WTC11 (cell line): ENCODE results near the gene SIPA1L3. TPM values are rescaled to one million over a fixed set of nuclear protein-coding genes. Genes with fewer than 3 reads are reported as not detected.
"Not testable (repeated sequence)": the region's sequence is repeated elsewhere in the genome, so short reads cannot be mapped to it uniquely, and the experiment has no call there.

ENCODE experiments used
- ATAC-seq: fragments of 200-7000 bp; cut with Tn5 transposase; 2 replicates; pipeline ENCODE4 v1.10.0; 2021; ENCODE audit warnings: mild to moderate bottlenecking, moderate library complexity
- CTCF ChIA-PET: fragments of 300-600 bp; sonication (Branson Sonifier 250); formaldehyde crosslinking; loops from one replicate; lab custom pipeline; 2021; ENCODE audit warnings: antibody characterized with exemption; lab: Charles Lee
- POLR2A ChIA-PET: fragments of 350-600 bp; sonication (Branson Sonifier 250); formaldehyde crosslinking; loops from one replicate; lab custom pipeline; 2021; ENCODE audit warnings: antibody characterized with exemption; lab: Charles Lee
- DNase-seq: peaks from one replicate; pipeline ENCODE4 v3.0.0; 2021; ENCODE audit warnings: low spot score
- H3K27ac Mint-ChIP-seq: 2 replicates; pipeline ENCODE4 v1.8.0; 2021; ENCODE audit warnings: mixed read lengths
- H3K27me3 Mint-ChIP-seq: 2 replicates; pipeline ENCODE4 v1.8.0; 2021; ENCODE audit warnings: low read depth, mild to moderate bottlenecking, moderate library complexity, mixed read lengths
- H3K36me3 Mint-ChIP-seq: 2 replicates; pipeline ENCODE4 v1.8.0; 2021; ENCODE audit warnings: mixed read lengths
- H3K4me1 Mint-ChIP-seq: 2 replicates; pipeline ENCODE4 v1.8.0; 2022; ENCODE audit warnings: mixed read lengths
- H3K4me3 Mint-ChIP-seq: 2 replicates; pipeline ENCODE4 v1.8.0; 2021; ENCODE audit warnings: mild to moderate bottlenecking, moderate library complexity, mixed read lengths
- H3K9me3 Mint-ChIP-seq: 2 replicates; pipeline ENCODE4 v1.8.0; 2021; ENCODE audit warnings: mixed read lengths
- CBFB ChIP-seq: sonication (generic); formaldehyde crosslinking; IDR thresholded peaks from 2 replicates; pipeline ENCODE4 v1.8.1; 2022; ENCODE audit warnings: mild to moderate bottlenecking, low read depth, missing genetic modification reagents
- MAX ChIP-seq: sonication (generic); formaldehyde crosslinking; IDR thresholded peaks from 2 replicates; pipeline ENCODE4 v1.8.0; 2022; ENCODE audit warnings: mild to moderate bottlenecking, missing genetic modification reagents
- NFYB ChIP-seq: sonication (generic); formaldehyde crosslinking; conservative IDR thresholded peaks from 2 replicates; pipeline ENCODE4 v1.8.0; 2022; ENCODE audit warnings: low read depth, missing genetic modification reagents
- OVOL2 ChIP-seq: fragments of 250-450 bp; sonication (Bioruptor Pico); IDR thresholded peaks from 2 replicates; pipeline ENCODE4 v1.9.0; 2021; ENCODE audit warnings: mild to moderate bottlenecking, borderline replicate concordance
- STAT6 ChIP-seq: sonication (generic); formaldehyde crosslinking; conservative IDR thresholded peaks from 2 replicates; pipeline ENCODE4 v1.8.1; 2023; ENCODE audit warnings: mild to moderate bottlenecking, low read depth, missing genetic modification reagents, moderate library complexity
- total RNA-seq: library from RNA; stranded (reverse); gene quantifications from 3 replicates; pipeline ENCODE4 v1.2.3, GENCODE V29; 2021
- TF ChIP-seq, protein P1 (sequence below): sonication (generic); formaldehyde crosslinking; IDR thresholded peaks from 2 replicates; pipeline ENCODE4 v1.8.1; 2023; ENCODE audit warnings: mild to moderate bottlenecking, missing genetic modification reagents, moderate library complexity
- TF ChIP-seq, protein P2 (sequence below): fragments of 200-600 bp; IDR thresholded peaks from 2 replicates; pipeline ENCODE4 v1.8.0; 2022; ENCODE audit warnings: antibody characterized with exemption

SIPA1L3 gene
- total RNA-seq, 1 experiment from 2014 or later = 41.5 TPM

DNA sequence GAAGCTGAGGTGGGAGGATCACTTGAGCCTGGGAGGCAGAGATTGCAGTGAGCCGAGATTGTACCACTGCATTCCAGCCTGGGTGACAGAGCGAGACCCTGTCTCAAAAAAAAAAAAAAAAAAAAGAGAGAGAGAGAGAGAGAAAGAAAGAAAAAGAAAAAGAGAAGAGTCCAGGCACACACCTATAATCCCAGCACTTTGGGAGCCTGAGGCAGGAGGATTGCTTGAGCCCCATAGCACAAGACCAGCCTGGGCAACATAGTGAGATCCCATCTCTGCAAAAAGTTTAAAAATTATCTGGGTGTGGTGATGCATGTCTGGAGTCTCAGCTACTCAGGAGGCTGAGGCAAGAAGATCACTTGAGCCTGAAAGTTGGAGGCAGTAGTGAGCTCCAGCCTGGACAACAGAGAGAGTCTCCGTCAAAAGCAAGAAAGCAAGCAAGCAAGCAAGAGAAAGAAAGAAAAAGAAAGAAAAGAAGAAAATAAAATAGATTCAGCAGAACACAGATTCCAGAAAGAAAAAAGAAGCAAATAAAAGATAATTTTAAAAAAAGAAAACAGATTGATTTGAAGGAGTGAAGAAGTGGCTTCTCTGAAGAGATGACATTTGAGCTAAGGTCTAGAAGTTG lies 323.6 kb downstream of the SIPA1L3 start:
- POLR2A ChIA-PET, ATAC-seq, H3K27ac Mint-ChIP-seq, H3K4me3 Mint-ChIP-seq, H3K9me3 Mint-ChIP-seq, H3K36me3 Mint-ChIP-seq, DNase-seq: not testable (repeated sequence)
- CTCF ChIA-PET = interaction anchor here (0.7 to 2.2 kb wide), 6 partner anchors 13 to 324 kb away, joined by 3 to 11 read pairs (median 4); partner anchors contain the start of gene WDR87
- Mint-ChIP-seq H3K4me1 (peaks cover 20% of the 10 kb centered on the region), H3K27me3 (peaks cover 40% of the 10 kb centered on the region)

DNA sequence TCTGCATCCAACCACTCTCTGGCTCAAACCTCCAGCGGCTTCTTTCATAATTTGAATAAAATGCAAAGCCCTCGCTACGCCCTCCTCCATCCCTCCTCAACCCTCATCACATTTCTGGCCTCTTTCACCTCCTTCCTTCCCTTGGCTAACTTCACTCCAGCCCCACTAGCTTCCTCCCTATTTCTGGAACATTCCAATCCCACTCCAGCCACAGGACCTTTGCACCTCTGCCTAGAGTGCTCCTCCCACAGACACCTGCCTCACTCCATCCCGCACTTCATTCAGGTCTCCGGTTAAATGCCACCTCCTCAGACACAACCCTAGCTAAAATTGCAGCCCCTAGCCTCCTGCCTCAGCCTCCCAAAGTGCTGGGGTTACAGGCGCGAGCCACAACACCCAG lies 324.9 kb downstream of the SIPA1L3 start:
- peaks cover 13% of the 10 kb centered on the region for H3K4me1 Mint-ChIP-seq
- no peak for ATAC-seq
- no peak overlapping the region for H3K4me3 Mint-ChIP-seq
- POLR2A ChIA-PET = no interaction called here
- H3K27ac Mint-ChIP-seq = no peak overlapping the region
- H3K9me3 Mint-ChIP-seq = no peaks in the 10 kb centered on the region
- no peak for DNase-seq
- H3K27me3 Mint-ChIP-seq = peaks cover 40% of the 10 kb centered on the region
- CTCF ChIA-PET = interaction anchor here (1.5 kb wide), 1 partner anchor 90 kb away, joined by 4 read pairs; no protein-coding TSS in a partner anchor
- H3K36me3 Mint-ChIP-seq = no peaks in the 10 kb centered on the region
- TF ChIP-seq, protein P1, sequence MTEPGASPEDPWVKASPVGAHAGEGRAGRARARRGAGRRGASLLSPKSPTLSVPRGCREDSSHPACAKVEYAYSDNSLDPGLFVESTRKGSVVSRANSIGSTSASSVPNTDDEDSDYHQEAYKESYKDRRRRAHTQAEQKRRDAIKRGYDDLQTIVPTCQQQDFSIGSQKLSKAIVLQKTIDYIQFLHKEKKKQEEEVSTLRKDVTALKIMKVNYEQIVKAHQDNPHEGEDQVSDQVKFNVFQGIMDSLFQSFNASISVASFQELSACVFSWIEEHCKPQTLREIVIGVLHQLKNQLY (CRISPR knock-in tag) = no peak
- TF ChIP-seq OVOL2 (CRISPR knock-in tag) = no peak

GRCh38 chr19:38233740-38234251 lies 326.8 kb downstream of the SIPA1L3 start:
- no peak overlapping the region for H3K27ac Mint-ChIP-seq
- POLR2A ChIA-PET = interaction anchor here (1.1 kb wide), 1 partner anchor 12 kb away, joined by 3 read pairs; no protein-coding TSS in a partner anchor
- CTCF ChIA-PET = interaction anchor here (0.6 to 3.4 kb wide), 23 partner anchors 8 to 327 kb away, joined by 3 to 45 read pairs (median 6); partner anchors contain the start of genes C19orf33, CATSPERG, FAM98C and GGN

GRCh38 chr19:38234615-38235014 lies 327.6 kb downstream of the SIPA1L3 start:
- H3K36me3 Mint-ChIP-seq = no peaks in the 10 kb centered on the region
- H3K9me3 Mint-ChIP-seq = no peaks in the 10 kb centered on the region
- ChIA-PET CTCF (interaction anchor here (0.6 to 3.4 kb wide), 15 partner anchors 10 to 153 kb away, joined by 3 to 45 read pairs (median 13); partner anchors contain the start of genes CATSPERG, GGN, KCNK6 and PPP1R14A), POLR2A (interaction anchor here (1.0 to 1.1 kb wide), 2 partner anchors 11 to 153 kb away, joined by 3 to 8 read pairs; partner anchors contain the start of gene GGN)
- no peak for TF ChIP-seq NFYB (CRISPR knock-in tag)
- no peak for TF ChIP-seq STAT6
- TF ChIP-seq MAX (CRISPR knock-in tag) = no peak
- H3K27me3 Mint-ChIP-seq = peaks cover 29% of the 10 kb centered on the region
- no peak for DNase-seq
- H3K4me3 Mint-ChIP-seq = no peak overlapping the region
- peaks cover 8% of the 10 kb centered on the region for H3K4me1 Mint-ChIP-seq
- ATAC-seq = no peak
- no peak overlapping the region for H3K27ac Mint-ChIP-seq

More at GRCh38 chr19:38233740-38234251, 326.8 kb downstream of the SIPA1L3 start:
- no peak overlapping the region for H3K4me3 Mint-ChIP-seq
- H3K36me3 Mint-ChIP-seq = no peaks in the 10 kb centered on the region
- ATAC-seq (peak; percentile 74), DNase-seq (peak; percentile 95)
- H3K4me1 Mint-ChIP-seq = peaks cover 8% of the 10 kb centered on the region
- H3K9me3 Mint-ChIP-seq = no peaks in the 10 kb centered on the region
- H3K27me3 Mint-ChIP-seq = peaks cover 29% of the 10 kb centered on the region
- TF ChIP-seq CBFB = no peak
- TF ChIP-seq, protein P2, sequence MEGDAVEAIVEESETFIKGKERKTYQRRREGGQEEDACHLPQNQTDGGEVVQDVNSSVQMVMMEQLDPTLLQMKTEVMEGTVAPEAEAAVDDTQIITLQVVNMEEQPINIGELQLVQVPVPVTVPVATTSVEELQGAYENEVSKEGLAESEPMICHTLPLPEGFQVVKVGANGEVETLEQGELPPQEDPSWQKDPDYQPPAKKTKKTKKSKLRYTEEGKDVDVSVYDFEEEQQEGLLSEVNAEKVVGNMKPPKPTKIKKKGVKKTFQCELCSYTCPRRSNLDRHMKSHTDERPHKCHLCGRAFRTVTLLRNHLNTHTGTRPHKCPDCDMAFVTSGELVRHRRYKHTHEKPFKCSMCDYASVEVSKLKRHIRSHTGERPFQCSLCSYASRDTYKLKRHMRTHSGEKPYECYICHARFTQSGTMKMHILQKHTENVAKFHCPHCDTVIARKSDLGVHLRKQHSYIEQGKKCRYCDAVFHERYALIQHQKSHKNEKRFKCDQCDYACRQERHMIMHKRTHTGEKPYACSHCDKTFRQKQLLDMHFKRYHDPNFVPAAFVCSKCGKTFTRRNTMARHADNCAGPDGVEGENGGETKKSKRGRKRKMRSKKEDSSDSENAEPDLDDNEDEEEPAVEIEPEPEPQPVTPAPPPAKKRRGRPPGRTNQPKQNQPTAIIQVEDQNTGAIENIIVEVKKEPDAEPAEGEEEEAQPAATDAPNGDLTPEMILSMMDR = peak; percentile 89
- TF ChIP-seq, all 79 proteins: peak for 1
